ENCODE results near the gene CREB3L4.

- TF ChIP-seq EZH2 (IDR thresholded peaks at IDR 0.05; ENCODE audit: insufficient read depth, poor library complexity, severe bottlenecking) (no peak), EZH2phosphoT487 (IDR thresholded peaks at IDR 0.05; ENCODE audit: insufficient read depth, low read depth) (no peak)
These were observed 28.2 kb upstream of the CREB3L4 start for GRCh38 chr1:153939476-153939875.

Data from GM23248 (cell line).